T-helper 1 cell treated with Interleukin-12 subunit alpha and Interleukin-12 subunit beta and Interleukin-4 antibody, amounts not matched to agents 30 ng/mL and 1 ng/mL, for 36 hours (primary cell): ENCODE data around the gene RPIA. TPM values are rescaled to one million over a fixed set of nuclear protein-coding genes. Genes with fewer than 3 reads are reported as not detected.
"Not testable (repeated sequence)": the region's sequence is repeated elsewhere in the genome, so short reads cannot be mapped to it uniquely, and the experiment has no call there.

Experiments used
- intact Hi-C: fragments of 100-400 bp; cut with micrococcal nuclease; formaldehyde crosslinking; loops from one replicate; pipeline ENCODE4 v1.15.1; 2024
- total RNA-seq: library from RNA; stranded (reverse); gene quantifications from 2 replicates; pipeline ENCODE4 v1.2.3, GENCODE V29; 2022

RPIA gene
- 39.3 and 39.4 TPM in 2 replicates for total RNA-seq

DNA sequence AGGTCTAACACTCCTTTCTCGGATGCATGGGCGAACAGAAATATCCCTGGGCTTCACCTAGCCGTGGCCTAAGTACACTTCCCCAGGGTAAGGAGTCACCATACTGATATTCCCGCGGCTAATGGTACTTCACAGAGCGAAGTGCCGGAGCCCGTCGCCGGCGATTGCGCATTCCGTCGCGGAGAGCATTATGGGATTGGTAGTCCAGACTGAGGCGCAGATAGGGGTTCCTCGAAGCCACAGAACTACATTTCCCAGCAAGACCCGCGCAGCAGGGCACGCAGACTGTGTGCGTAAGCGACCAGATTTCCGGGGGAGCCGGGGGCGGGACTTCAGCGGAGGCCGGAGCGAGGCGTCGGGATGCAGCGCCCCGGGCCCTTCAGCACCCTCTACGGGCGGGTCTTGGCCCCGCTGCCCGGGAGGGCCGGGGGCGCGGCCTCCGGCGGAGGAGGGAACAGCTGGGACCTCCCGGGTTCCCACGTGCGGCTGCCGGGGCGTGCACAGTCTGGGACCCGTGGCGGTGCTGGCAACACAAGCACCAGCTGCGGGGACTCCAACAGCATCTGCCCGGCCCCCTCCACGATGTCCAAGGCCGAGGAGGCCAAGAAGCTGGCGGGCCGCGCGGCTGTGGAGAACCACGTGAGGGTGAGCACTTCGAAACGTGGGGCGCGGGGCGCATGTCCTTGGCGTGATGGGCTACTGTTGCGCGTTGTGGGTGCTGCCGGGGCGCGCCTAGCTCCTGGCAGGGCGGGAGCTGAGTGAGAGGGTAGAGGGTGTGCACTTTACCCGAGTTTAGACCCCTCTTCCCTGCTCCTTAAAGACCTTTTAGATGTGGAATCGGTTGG, at the start of gene RPIA:
Gene RPIA (plus strand): TSS at position 335 of the 845 bp plus-strand sequence. CDS start 26 bp downstream, at position 361.
- intact Hi-C loops, result loop anchor here (1.0 to 2.0 kb wide), 7 partner anchors 22 to 675 kb away; partner anchors contain the start of genes EIF2AK3, KRCC1 and RNU2-63P

DNA sequence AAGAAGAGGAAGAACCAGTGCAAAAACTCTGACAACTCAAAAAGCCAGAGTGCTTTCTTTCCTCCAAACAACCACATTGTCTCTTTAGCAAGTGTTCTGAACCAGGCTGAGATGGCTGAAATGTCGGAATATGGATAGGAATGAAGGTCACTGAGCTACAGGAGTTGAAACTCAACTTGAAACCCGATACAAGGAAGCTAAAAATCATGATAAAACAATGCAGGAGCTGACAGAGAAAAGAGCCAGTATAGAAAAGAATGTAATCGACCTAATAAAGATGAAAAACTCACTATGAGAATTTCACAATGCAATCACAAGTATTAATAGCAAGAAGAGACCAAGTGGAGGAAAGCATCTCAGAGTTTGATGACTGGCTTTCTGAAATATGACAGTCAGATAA, 49.2 kb upstream of the RPIA start:
- intact Hi-C loops, result no loop called here

DNA sequence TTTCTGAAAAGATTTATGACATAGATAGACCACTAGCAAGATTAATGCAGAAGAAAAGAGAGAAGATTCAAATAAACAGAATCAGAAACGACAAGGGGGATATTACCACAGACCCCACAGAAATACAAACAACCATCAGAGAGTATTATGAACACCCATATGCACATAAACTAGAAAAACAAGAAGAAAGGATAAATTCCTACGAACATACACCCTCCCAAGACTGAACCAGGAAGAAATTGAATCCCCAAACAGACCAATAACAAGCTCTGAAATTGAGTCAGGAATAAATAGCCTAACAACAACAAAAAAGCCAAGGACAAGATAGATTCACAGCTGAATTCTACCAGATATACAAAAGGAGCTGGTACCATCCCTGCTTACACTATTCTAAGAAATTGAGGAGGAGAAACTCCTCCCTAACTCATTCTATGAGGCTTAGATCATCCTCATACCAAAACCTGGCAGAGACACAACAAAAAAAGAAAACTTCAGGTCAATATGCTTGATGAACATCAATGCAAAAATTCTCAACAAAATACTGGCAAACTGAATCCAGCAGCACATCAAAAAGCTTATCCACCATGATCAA, 46.1 kb upstream of the RPIA start:
- intact Hi-C loops, result not testable (repeated sequence)

DNA sequence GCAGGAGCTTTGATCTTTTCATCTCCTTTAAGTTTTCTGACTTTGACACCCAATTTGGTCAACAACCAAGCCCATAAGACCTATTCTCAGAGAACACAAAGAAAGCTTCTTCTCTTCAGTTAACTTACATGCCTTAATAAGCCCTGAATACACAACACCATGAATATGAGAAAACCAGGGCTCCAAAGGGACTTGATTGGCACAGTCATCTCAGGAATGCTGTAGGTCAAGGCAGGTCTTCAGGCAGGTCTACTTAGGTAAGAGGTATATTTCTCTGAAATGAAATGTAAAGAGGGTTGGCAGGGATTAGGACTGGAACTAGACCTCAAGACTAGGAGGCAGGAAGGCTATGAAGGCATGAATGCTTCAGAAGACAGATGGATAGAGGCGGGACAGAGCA, 39.8 kb upstream of the RPIA start:
- intact Hi-C loops, result no loop called here

DNA sequence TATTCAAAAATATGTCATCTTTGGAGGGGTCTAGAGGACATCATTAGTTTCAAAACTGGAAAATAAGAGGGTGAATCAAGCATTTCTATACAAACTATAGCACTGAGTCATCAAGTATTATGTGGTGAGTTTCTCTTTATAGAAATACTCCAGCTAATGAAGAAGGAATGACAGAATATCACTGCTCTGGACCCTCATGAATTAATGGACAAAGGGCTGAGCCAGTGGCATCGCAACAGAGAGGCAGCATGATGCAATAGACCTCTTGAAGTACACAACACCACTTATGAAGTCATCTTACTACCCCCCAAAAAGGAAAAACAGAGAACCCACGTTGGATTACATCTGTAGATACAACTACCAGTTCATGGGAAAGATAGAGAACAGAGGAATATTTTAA, 36.8 kb upstream of the RPIA start:
- intact Hi-C loops, result no loop called here

DNA sequence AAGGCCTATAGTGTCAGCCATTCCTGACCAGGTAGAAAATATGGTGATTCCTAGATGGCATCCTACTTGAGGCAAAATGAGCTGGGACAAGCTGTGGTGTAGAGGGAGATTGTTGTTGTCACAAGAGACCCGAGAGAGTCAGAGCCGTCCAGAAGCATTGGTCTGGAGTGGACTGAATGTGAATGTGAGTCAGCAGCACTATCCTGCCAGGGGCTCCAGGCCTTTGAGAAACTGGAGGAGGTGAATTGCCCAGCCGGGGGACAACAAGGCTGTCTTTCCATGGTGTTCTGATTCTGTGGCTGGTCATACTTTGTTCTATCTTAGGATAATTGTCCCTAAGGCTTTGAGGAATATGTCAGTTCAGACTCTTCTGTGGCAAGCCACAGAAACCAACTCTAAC, 34.8 kb upstream of the RPIA start:
- intact Hi-C loops, result no loop called here

DNA sequence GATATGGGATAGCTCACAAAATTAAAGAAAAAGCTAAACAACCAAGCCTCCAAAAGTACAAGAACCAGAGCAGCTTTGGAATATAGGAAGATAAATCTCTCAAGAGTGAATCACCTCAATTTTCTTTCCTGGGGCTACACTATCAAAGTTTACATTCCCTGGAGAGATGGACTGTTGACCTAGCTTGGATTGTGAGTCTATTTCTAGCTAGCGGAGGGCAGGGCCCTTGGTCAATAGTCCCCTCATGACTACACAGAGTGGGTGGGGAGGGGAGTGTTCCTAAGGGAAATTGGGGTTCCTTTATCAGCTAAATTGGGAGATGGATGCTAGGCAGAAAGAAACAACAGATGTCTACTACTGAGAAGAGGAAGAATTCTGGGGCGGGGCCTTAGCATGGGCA, 34.3 kb upstream of the RPIA start:
- intact Hi-C loops, result no loop called here

DNA sequence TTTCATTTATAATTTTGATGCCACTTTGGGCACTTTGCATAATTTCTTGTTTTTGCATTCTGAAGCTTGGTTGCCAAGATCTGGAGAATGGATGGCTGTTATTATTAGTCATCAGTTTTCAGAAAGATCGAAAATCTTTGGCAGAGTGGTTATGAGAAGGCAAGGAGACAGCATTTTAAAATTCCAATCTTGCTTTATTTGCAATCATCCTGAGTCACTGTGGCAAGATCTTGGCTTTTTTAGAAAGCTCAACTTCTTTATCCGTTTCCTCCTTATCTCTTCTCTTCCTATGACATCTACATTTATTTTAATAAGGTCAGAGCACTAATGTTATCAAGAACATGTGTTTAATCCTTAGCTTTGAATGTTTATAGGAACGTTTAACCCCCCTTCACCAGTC, 33.1 kb upstream of the RPIA start:
- intact Hi-C loops, result no loop called here

DNA sequence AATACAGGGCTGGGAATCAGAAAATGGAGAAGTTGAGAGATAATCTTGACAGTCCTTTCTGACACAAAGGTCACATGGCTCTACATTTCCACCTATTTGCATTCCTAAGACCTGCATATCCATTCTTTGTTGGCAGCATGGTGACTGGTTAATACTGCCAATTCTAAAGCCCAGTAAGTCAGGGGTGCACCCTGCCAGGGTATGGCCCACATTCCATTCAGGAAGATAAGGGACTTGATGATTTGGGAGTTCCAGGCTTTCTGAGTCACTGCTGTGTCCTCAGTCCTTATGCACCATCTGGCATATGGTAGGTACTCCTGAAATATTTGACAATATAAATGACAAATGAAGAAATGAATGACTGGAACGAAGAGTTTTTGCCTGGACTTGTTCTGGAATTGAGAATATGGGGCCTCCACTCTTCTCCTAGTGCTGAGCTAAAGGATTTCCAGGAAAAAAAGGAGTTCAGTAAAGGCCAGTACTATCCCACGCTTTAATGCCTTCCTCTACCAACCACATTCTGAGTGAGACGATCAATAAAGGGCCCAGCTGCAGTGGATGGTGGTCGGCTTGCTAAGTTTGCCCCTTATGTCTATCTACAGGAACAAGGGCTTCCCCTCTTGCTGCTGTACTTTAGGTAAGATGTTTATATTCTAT, 32.5 kb upstream of the RPIA start:
- intact Hi-C loops, result no loop called here

DNA sequence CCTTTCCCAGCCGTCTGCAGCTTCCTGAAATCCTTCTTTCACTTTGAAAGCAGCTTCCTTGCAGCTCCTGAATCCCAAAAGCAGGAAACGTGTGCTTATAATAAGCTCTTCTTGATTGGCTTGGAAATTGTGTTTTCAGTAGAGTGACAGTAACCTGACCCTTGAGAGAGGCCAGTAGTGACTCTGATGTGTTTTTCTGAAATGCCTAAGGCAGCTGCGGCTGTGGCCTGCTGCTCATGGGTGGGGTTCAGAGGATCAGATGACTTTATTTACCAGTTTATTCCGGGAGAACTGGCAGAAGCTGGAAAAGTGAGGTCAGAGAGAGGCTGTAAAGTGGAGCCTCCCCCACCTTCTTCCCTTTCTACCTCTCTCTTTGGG, 31.9 kb upstream of the RPIA start:
- intact Hi-C loops, result no loop called here

DNA sequence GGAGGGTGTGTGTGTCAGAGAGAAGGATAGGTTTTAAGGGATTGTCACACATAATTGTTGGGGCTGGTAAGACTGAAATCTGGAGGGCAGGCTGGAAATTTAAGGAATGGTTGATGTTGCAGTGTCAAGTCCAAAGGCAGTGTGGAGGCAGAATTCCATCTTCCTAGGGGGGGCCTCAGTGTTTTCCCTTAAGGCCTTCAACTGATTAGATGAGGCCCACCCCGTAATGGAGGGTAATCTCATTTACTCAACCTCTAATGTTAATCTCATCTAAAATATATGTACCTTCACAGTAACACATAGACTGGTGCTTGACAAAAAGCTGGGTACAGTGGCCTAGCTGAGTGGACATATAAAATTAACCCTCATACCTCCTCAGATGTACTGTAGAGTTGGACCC, 30.9 kb upstream of the RPIA start:
- intact Hi-C loops, result loop anchor here (10.0 kb wide), 1 partner anchor 596 kb away; the partner anchor contains the start of gene SMYD1

DNA sequence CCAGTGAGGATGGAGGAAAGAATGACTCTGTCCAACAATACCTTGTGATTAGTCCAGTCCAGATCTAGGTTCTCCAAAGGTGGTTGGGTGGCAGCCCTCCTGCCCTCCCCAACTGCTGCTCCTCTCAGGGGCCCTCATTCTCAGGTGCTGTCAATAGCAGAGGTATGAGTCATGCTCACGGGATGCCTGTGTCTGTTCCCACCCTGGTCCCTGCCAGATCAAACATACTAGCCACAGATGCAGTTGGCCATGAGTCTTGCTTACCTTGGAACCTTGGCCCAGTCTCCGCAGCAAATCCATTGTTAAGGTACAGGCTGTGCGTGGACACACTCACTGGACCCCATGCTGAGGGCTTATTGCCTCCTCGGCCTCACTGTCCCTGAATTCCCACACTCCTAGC, 24.9 kb upstream of the RPIA start:
- intact Hi-C loops, result loop anchor here (10.0 kb wide), 1 partner anchor 602 kb away; the partner anchor contains the start of gene SMYD1

DNA sequence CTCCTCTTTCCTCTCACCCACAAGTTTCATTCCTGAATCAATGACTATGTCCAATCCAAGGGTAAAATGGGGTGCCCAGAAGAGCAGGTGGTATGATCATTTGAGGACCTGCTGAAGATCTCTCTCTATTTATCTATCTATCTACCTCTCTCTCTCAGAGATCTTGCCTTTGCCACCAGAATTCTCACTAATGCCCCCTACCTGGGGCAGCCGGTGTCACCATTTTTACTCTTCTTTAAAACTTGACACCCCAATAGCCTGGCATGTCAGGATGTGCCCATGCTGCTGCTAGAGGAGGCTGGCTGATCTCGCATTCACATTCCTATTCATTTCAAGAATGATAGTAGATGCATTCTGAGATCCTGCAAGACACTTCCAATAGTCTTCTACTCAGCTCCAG, 24.3 kb upstream of the RPIA start:
- intact Hi-C loops, result loop anchor here (10.0 kb wide), 1 partner anchor 602 kb away; the partner anchor contains the start of gene SMYD1

DNA sequence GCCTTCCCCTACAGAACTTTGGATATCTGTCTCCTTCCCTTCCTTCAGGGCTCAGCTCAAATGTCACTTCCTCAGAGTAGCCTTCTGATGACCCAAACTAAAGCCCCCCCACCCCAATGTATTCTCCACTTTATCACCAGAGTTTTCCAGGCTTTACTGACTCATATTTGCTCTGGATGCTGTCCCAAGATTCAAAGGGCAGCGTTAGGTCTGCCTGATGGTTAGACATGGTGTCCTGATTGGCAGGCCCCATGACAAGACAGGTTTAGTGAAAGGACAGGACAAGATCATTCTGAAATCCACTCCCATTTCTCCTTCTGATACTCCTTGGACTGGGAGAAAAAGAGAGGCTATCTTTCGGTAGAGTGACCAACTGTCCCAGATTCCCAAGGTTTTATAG, 22.6 kb upstream of the RPIA start:
- intact Hi-C loops, result loop anchor here (1.0 to 10.0 kb wide), 5 partner anchors 22 to 604 kb away; partner anchors contain the start of genes EIF2AK3, RPIA and SMYD1

DNA sequence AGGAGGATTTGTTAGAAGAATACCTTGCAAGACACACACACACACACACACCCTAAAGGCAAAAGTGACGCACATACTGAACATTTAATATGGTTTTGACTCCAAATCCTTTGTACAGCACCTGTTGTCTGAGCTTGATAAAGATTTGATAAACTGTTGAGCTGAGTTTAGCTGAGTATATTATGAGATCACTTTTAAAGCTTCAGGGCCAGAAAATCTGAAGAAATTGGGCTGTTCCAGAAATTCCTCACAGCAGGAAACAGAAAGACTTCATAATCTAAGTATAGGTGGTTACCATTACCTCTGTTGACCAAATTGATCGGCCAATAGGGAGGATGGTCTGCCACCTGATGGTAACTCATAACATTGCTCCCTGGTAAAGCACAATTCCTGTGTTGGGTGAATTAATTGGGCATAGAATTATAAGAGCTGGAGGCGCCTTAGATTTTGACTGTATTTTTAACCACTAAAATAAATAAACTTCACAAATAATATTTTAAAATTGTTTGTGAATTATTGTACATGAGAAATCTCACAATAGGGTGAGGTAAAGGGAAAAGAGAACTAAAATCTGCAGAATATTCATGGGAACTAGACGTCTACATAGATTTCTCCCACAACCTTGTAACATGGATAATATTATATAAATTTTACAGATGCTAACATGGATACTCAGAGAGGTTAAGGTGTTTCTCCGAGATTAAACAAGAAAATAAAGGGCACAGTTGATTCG, 21.8 kb upstream of the RPIA start:
- intact Hi-C loops, result loop anchor here (1.0 to 10.0 kb wide), 6 partner anchors 22 to 605 kb away; partner anchors contain the start of genes EIF2AK3, RPIA and SMYD1

DNA sequence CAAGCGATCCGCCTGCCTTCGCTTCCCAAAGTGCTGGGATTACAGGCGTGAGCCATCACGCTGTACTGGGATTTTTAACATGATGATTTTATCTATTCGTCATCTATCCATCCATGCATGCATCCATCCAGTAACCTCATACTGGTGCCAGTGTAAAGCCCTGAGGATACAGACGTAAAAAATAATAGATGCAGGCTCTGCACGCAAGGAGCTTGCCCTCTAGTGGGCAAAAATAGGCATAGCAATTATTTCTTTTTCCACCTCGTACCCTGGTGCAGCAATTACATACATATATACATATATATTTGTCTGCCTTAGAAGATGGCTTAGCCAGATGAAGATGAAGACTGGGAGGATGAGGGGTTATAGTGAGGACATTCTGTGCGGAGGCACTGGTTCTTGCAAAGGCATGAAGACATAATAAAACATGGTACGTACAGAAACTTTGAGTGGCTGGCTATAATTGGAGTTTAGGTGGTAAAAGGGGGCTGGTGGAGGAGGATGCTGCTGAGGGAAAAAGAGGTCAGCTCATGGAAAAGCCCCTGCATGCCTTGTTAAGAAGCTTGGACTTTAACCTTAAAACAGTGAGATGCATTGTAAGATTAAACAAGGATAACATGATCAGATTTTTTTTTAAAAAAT, 19.6 kb upstream of the RPIA start:
- intact Hi-C loops, result loop anchor here (2.0 to 5.0 kb wide), 3 partner anchors 71 to 480 kb away; no protein-coding TSS in a partner anchor

DNA sequence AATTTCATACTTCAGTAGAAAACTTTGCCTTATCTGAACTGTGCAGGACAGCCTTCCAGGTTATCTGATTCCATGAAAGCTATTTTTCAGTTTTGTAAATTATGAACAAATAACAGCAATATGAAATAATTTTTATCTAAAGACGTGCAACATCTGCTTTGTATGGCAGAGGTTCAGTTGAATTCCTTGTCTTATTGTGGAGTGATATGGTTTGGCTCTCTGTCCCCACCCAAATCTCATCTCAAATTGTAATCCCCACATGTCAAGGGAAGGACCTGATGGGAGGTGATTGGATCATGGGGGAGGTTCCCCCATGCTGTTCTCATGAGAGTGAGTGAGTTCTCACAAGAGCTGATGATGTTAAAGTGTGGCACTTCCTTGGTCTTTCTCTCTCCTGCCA, 18.1 kb upstream of the RPIA start:
- intact Hi-C loops, result loop anchor here (2.0 to 5.0 kb wide), 3 partner anchors 73 to 481 kb away; no protein-coding TSS in a partner anchor

DNA sequence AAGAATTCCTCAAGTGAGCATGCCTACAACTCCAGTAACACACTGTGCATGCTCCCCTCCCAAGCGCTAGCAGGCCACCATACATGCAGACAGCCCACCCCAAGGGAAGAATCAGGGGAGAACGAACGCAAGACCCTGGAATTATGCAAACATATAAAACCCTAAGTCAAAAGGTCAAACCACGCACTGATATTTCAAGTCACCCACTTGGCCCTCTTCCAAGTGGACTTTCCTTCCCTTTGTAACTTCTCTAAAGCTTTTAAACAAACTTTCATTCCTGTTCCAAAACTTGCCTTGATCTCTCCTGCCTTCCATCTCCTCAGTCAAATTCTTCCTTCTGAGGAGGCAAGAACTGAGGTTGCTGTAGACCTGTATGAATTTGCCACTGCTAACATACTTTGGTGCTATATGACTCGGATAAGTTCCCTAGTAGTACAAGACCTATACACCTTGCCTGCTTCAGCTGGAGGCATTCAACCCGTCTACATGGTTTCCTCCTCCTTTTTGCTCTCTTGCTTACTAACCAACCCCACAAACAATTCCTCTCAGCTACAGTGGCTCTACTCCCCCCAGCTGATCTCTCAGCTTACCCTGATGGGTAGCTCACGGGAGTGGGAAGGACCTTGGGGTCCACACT, 11.1 kb upstream of the RPIA start:
- intact Hi-C loops, result no loop called here

DNA sequence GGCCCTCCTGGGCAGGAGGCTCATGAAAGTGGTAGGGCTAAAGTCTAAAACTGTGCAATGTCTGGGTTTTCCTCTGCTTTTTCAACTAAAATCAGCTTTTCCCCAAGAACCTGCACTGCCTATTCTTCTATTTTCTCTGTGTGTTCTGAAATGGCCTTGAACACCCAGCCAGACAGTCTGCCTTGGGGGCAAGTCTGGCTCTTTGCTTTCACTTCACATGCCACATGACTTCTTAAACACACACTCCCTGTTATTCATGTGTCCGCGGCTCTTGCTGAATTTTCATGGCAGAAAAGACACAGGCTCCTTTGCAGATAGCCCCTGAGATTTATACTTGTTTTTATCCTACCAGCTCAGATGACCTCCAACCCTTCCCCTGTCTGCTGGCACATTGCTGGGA, 10.6 kb upstream of the RPIA start:
- intact Hi-C loops, result no loop called here
